Endodermal cell (in vitro differentiated cells): ENCODE results near the gene RIT2. TPM values are rescaled to one million over a fixed set of nuclear protein-coding genes. Genes with fewer than 3 reads are reported as not detected.

Experiments
- DNase-seq: peaks from one replicate; pipeline ENCODE4 v3.0.0-alpha.2; 2017
- H3K27ac ChIP-seq: 2 replicates; pipeline ENCODE4 v1.5.1; 2013; ENCODE audit warnings: mild to moderate bottlenecking, low read depth, low read length, moderate library complexity
- H3K27me3 ChIP-seq: 2 replicates; pipeline ENCODE4 v1.6.1; 2013; ENCODE audit warnings: mild to moderate bottlenecking, low read length, moderate library complexity; ENCODE audit not compliant: insufficient read depth, control insufficient read depth, poor library complexity, severe bottlenecking
- H3K36me3 ChIP-seq: 2 replicates; pipeline ENCODE4 v1.7.0; 2013; ENCODE audit warnings: mild to moderate bottlenecking, low read length, moderate library complexity; ENCODE audit not compliant: control insufficient read depth, insufficient read depth
- H3K4me1 ChIP-seq: one replicate; pipeline ENCODE4 v1.7.0; 2013; ENCODE audit warnings: low read length; ENCODE audit not compliant: control insufficient read depth, insufficient read depth
- H3K4me3 ChIP-seq: 2 replicates; pipeline ENCODE4 v1.5.1; 2013; ENCODE audit warnings: mild to moderate bottlenecking, low read length, moderate library complexity
- H3K9ac ChIP-seq: 2 replicates; pipeline ENCODE4 v1.6.1; 2013; ENCODE audit warnings: mild to moderate bottlenecking, low read length, moderate library complexity; ENCODE audit not compliant: poor library complexity, severe bottlenecking; ENCODE audit errors: extremely low read depth
- H3K9me3 ChIP-seq: 2 replicates; pipeline ENCODE4 v1.6.1; 2013; ENCODE audit warnings: mild to moderate bottlenecking, low read length, moderate library complexity; ENCODE audit not compliant: control insufficient read depth
- H3K27ac Mint-ChIP-seq: 2 replicates; pipeline ENCODE4 v1.8.0; 2020; ENCODE audit warnings: mixed read lengths
- H3K27me3 Mint-ChIP-seq: 2 replicates; pipeline ENCODE4 v1.8.0; 2021; ENCODE audit warnings: mild to moderate bottlenecking, mixed read lengths; ENCODE audit not compliant: insufficient read depth
- H3K36me3 Mint-ChIP-seq: 2 replicates; pipeline ENCODE4 v1.8.0; 2020; ENCODE audit warnings: low read depth, mixed read lengths
- H3K4me1 Mint-ChIP-seq: 2 replicates; pipeline ENCODE4 v1.8.0; 2020; ENCODE audit warnings: mixed read lengths
- H3K4me3 Mint-ChIP-seq: 2 replicates; pipeline ENCODE4 v1.8.0; 2020; ENCODE audit warnings: mild to moderate bottlenecking, moderate library complexity, mixed read lengths
- H3K9me3 Mint-ChIP-seq: 2 replicates; pipeline ENCODE4 v1.8.0; 2020; ENCODE audit warnings: mild to moderate bottlenecking, mixed read lengths
- WGBS, 2 experiments: methylation state at CpG; one replicate each; pipeline versions ENCODE4 v1.1.5 to v1.1.7; 2013; ENCODE audit warnings: missing lambda C conversion rate in 2 of 2, mixed read lengths in 1 of 2; ENCODE audit not compliant: insufficient coverage in 1 of 2, insufficient read length in 1 of 2; 5-methylcytosine and 5-hydroxymethylcytosine counted together
- total RNA-seq, 2 donors: library from RNA; stranded (reverse); fragmentation: NEBNext Ultra II Directional in 1 of 2; extraction: Animal tissue kit (Norgen Biotek cat#: 25700) in 1 of 2; gene quantifications; 2 replicates in 1 of 2; 3 replicates in 1 of 2; pipeline ENCODE4 v1.2.1, GENCODE V29; 2021
- TF ChIP-seq, protein P1 (sequence below): fragments of 200-600 bp; sonication (generic); conservative IDR thresholded peaks from 2 replicates; pipeline ENCODE4 v1.5.0; 2021; ENCODE audit warnings: antibody characterized with exemption, mild to moderate bottlenecking

Gene RIT2
- total RNA-seq, 2 donors from 2014 or later, result 0.81 TPM; not detected in 1

DNA sequence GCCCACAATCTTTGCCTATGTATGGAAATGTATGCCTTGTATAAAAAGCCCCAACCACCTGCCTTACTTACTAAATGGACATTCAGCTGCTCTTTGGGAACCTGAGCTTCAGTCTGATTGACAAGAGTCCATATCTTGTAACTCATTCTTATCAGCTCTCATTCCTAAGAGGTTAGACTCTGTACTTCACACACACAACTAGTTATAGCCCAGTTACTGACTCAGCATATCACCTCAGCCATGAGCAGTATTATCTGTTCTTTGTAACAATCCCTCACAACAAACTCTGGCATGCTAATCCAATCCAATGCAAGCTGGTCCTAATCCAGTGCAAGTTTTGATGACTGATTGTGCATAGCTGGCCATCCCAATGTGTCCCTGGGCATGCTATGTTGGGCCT lies 250.6 kb downstream of the RIT2 start:
- no peak overlapping the region for H3K4me3 ChIP-seq
- TF ChIP-seq, protein P1, sequence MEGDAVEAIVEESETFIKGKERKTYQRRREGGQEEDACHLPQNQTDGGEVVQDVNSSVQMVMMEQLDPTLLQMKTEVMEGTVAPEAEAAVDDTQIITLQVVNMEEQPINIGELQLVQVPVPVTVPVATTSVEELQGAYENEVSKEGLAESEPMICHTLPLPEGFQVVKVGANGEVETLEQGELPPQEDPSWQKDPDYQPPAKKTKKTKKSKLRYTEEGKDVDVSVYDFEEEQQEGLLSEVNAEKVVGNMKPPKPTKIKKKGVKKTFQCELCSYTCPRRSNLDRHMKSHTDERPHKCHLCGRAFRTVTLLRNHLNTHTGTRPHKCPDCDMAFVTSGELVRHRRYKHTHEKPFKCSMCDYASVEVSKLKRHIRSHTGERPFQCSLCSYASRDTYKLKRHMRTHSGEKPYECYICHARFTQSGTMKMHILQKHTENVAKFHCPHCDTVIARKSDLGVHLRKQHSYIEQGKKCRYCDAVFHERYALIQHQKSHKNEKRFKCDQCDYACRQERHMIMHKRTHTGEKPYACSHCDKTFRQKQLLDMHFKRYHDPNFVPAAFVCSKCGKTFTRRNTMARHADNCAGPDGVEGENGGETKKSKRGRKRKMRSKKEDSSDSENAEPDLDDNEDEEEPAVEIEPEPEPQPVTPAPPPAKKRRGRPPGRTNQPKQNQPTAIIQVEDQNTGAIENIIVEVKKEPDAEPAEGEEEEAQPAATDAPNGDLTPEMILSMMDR, result no peak
- Mint-ChIP-seq H3K27me3 (no peaks in the 10 kb centered on the region), H3K36me3 (no peaks in the 10 kb centered on the region), H3K9me3 (no peaks in the 10 kb centered on the region), H3K4me1 (peaks cover 13% of the 10 kb centered on the region), H3K27ac (no peak overlapping the region), H3K4me3 (no peak overlapping the region)
- DNase-seq, result no peak
- no peaks in the 10 kb centered on the region for H3K27me3 ChIP-seq
- H3K4me1 ChIP-seq, result no peaks in the 10 kb centered on the region
- no peaks in the 10 kb centered on the region for H3K36me3 ChIP-seq
- H3K9me3 ChIP-seq, result no peaks in the 10 kb centered on the region
- H3K27ac ChIP-seq, result no peak overlapping the region
- no peak overlapping the region for H3K9ac ChIP-seq

DNA sequence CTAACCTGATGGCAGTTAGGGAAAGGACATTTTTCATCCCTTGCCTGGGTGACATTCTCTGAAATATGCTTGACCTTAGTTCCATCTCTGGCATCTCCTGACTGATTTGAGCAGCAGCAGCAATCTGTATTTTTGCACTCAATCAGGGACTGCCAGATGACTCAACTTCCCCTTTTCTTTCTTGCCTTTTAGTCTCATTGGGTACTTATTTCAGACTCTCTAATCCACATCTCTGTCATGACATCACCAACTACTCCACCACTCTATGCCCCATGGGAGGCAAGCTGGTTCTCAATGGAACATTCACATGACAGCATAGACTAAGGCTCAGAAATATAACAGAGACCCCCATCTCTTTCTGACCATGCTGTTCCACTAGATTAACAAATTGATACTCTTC lies 254.2 kb downstream of the RIT2 start:
- Histone ChIP-seq H3K4me3 (no peak overlapping the region), H3K4me1 (no peaks in the 10 kb centered on the region), H3K36me3 (no peaks in the 10 kb centered on the region), H3K9ac (no peak overlapping the region), H3K27me3 (no peaks in the 10 kb centered on the region), H3K9me3 (no peaks in the 10 kb centered on the region), H3K27ac (no peak overlapping the region)
- Mint-ChIP-seq H3K4me1 (peaks cover 12% of the 10 kb centered on the region), H3K4me3 (no peak overlapping the region), H3K36me3 (no peaks in the 10 kb centered on the region), H3K9me3 (no peaks in the 10 kb centered on the region), H3K27ac (no peak overlapping the region), H3K27me3 (no peaks in the 10 kb centered on the region)
- TF ChIP-seq, protein P1, result no peak
- no peak for DNase-seq

DNA sequence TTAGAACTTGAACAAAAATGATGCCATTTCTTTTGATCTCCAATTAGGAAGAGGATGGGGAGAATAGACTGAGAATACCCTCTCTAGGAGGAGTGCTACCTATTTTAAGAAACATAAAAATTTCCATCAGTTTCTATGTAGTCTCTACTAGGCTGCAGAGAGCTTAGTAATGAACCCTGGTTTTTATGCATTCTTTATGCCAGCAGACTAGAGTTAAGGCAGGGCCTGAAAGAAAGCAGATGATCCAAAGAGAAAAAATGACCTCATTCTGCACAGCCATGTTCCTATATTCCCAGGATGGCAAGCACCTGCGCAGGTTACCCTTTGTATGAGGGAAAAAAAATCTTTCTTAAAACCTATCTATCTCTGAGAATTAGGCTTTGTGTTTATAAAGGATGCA lies 254.9 kb downstream of the RIT2 start:
- TF ChIP-seq, protein P1, result no peak

More for the DNA sequence above, 254.9 kb downstream of the RIT2 start:
- Mint-ChIP-seq H3K36me3 (no peaks in the 10 kb centered on the region), H3K4me1 (peaks cover 12% of the 10 kb centered on the region), H3K27ac (no peak overlapping the region), H3K27me3 (no peaks in the 10 kb centered on the region), H3K4me3 (no peak overlapping the region), H3K9me3 (no peaks in the 10 kb centered on the region)
- Histone ChIP-seq H3K36me3 (no peaks in the 10 kb centered on the region), H3K27ac (no peak overlapping the region), H3K9me3 (no peaks in the 10 kb centered on the region), H3K27me3 (no peaks in the 10 kb centered on the region), H3K4me3 (no peak overlapping the region), H3K9ac (no peak overlapping the region), H3K4me1 (no peaks in the 10 kb centered on the region)
- WGBS, 2 experiments, result no CpG with 5 or more reads among the region's 1 CpG
- no peak for DNase-seq
